ENCODE data around the gene ANKRD55.
A peak's percentile ranks its signal among the peaks of the same experiment; 100 is the strongest.

The ANKRD55 gene

GRCh38 chr5:56175488-56175887 lies 57.6 kb downstream of the ANKRD55 start:
- no peak overlapping the region for H3K4me3 ChIP-seq
- peak overlapping the region in 1 of 2 donors; percentile 21 for H3K27ac ChIP-seq
- no peak for TF ChIP-seq CTCF (IDR thresholded peaks at IDR 0.05)
- DNase-seq (ENCODE audit: low spot score), result no peak

DNA sequence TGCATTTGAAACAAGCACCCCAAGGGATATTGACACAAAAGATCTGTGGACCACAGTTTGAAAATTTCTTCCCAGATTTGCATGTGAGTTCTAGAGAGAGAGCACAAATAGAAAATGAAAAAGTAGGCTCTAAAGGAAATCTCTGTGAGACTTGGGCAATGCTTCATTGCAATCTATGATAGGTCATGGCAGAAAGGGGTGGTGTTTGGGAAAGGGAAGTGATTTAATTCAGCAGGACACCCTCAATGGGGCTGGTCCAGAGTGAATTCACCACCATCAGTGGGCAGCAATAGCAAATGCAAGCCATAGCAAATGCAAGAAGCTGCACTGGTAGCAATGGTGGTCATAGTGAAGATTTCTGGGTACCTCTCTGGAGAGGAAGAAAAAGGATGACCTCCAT lies 58.1 kb downstream of the ANKRD55 start:
- peak overlapping the region in 1 of 2 donors; percentile 21 for H3K27ac ChIP-seq
- no peak overlapping the region for H3K4me3 ChIP-seq
- no peak for DNase-seq (ENCODE audit: low spot score)
- no peak for TF ChIP-seq CTCF (IDR thresholded peaks at IDR 0.05)

GRCh38 chr5:56172241-56172640 lies 60.9 kb downstream of the ANKRD55 start:
- no peak overlapping the region for H3K4me3 ChIP-seq
- DNase-seq (ENCODE audit: low spot score), result no peak
- no peak overlapping the region for H3K27ac ChIP-seq
- TF ChIP-seq CTCF (IDR thresholded peaks at IDR 0.05), result no peak

GRCh38 chr5:56170557-56170956 lies 62.6 kb downstream of the ANKRD55 start:
- no peak for TF ChIP-seq CTCF (IDR thresholded peaks at IDR 0.05)
- Histone ChIP-seq H3K27ac (no peak overlapping the region), H3K4me3 (no peak overlapping the region)
- DNase-seq (ENCODE audit: low spot score), result no peak

DNA sequence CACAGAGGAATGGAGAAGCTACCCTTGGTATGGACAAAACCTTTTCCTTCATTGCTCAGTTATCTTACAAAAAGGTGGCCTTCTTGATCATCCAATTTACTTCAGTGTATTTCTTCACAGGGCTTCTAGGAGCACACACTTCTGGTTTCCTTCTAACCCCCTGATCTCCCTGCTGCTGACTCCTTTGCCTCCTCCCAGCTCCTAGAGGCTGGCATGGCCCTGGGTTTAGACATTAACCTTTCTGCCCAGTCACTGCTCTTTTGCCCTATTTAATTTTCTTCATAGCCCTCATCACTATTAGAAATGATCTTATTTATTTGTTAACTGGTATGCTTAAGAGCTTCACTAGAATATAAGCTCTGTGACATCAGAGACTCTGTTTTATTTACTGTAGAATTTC lies 63.2 kb downstream of the ANKRD55 start:
- Histone ChIP-seq H3K27ac (peak overlapping the region in 1 of 2 donors; percentile 13), H3K4me3 (no peak overlapping the region)
- TF ChIP-seq CTCF (IDR thresholded peaks at IDR 0.05), result no peak
- no peak for DNase-seq (ENCODE audit: low spot score)

DNA sequence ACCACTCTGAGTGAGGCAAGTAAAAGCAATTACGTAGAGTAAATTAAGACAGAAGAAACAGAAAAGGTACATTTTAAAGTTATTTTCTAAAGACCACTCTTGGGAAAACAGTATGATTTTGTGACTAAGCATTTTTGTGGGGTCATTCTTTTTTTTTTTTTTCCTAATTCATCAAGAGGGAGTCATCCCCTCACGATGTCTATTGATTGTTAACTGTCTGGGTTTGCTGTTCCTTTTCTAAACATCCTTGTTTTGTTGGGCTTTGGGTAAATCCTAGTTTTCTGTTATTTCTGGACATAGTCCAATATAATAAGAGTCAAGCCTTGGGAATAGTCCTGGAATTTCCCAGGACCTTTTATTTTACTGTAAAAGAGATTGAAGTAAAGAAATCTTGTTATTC lies 63.8 kb downstream of the ANKRD55 start:
- DNase-seq (ENCODE audit: low spot score), result no peak
- TF ChIP-seq CTCF (IDR thresholded peaks at IDR 0.05), result no peak
- Histone ChIP-seq H3K27ac (no peak overlapping the region), H3K4me3 (no peak overlapping the region)

- Histone ChIP-seq H3K27ac (no peak overlapping the region), H3K4me3 (no peak overlapping the region)
- TF ChIP-seq CTCF (IDR thresholded peaks at IDR 0.05), result no peak
- DNase-seq (ENCODE audit: low spot score), result no peak
Observed at GRCh38 chr5:56168066-56168478, 65.1 kb downstream of the ANKRD55 start.
